ENCODE results near the gene SCG2.
"Not testable (repeated sequence)": the region's sequence is repeated elsewhere in the genome, so short reads cannot be mapped to it uniquely, and the experiment has no call there.

SCG2 gene

DNA sequence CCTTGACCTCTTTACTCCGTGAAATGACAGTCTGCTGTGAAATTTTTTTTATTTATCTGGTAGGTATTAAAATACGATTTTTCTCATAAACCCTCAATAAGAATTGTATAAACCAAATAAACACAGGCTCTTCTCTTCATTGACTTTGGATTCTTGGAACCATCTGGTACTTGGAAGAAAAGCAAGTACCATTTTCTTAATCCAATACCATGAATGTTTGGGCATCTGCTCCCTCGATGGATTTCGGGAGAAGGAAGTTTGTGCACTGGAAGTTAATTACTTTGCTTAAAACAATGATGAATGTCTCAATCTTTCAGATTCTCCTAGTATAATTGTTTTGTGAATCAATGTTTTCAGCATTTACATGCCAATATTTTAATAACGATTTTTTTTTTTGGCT, 5.3 kb upstream of the SCG2 start:
- no peak for DNase-seq

DNA sequence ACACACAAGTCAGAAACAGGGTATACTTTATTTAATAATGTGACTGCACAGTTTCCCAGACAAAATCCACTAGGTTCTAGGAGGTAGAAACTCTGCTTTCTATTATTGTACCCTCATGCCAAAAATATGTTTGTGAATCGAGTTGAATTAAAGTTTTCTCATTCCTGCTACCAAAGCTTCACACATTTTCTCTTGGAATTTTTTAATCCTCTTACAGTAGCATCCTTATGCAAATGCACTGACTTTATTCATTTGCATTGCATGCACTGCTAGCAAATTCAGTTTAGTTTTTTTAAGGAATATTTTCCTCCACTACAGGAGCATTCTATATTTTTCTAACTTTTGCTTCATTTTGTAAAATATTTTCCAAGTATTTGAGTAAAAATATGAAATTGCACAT, 4.8 kb upstream of the SCG2 start:
- no peak for DNase-seq

DNA sequence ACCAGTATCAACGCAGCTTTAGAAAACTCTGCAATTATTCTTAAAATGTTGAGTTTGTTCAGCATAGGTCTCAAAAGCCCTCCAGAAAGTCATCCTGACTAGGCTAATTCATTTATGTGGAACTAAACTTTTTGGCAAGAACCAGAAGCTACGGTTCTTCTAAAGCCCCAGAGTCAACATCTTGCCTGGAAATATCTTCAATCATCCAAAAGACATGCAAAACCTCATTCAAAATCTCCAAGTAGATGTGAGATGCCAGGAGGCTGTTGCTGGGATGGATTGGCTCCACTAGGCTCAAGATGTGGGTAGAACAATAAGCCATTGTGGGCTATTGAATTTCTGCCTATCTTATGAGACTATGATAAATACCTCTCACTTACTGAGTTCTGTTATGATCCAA, 2.1 kb upstream of the SCG2 start:
- DNase-seq: no peak

DNA sequence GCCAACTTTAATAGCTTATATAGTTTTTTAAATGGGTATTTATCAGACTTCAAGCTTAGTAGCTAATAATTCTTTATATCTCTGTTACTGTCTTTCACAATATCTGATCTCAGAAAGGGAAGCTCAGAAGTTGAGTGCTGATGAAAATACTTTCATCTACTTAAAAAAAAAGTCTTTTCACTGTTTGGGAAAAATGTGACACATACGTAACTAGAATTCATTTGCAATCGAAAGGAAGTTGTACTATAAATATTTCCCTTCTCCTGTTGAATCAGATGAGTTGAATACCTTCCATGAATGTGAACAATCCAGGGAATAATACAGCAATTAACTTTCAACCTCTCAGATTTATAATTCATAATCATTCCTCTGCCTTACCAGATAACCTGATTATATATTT, 811 bp upstream of the SCG2 start:
- no peak for DNase-seq

DNA sequence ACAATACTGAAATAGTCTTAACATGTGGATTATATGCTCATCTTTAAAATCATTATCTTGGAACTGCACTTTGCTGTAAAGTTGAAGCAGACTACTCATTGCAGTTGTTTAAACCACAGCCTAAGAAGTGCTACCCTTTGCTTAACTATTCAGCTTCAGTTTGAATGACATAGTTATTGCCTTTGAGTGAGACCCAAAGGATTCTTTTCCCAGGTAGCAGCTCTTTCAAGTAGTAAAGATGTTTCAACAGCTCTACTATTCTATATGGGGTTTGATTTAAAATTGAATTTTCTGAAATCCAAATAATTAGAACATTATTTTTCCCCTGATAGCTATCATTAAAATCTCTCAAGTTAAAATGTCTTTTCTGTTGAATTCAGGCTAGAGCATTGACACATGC, 1.1 kb downstream of the SCG2 start:
- DNase-seq: no peak

DNA sequence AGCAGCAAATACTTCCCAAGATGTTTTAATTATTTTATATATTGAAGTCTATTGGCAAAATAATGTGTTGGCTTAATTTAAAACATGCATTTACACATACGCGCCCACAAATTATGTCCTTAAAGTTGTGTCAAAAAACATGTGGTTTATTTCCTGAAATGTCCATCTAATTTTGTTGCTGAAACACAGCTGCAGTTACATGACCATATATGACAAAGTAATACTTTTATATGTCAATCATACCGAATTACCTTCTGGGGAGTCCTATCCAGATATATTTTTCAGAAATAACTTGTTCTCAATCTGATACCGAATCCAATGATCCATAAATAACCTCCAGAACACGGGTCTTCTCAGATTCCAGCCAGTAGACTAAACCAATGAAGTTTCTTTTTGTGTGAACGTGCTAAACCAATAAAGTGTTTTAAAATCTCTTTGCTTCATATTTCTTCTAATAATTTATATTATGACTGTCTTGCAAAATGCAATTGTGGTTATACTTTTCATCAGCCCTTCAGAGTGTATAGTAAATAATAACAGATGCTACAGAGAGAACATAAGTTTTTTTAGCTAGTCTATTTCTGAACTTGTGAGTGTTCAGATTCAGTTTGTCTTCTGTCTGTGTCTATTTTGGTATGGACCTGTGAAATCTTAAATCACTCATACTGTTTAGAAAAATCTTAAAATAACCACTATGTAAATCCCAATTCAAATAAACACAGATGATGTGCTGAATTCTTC, 2.4 kb downstream of the SCG2 start:
- no peak for DNase-seq

DNA sequence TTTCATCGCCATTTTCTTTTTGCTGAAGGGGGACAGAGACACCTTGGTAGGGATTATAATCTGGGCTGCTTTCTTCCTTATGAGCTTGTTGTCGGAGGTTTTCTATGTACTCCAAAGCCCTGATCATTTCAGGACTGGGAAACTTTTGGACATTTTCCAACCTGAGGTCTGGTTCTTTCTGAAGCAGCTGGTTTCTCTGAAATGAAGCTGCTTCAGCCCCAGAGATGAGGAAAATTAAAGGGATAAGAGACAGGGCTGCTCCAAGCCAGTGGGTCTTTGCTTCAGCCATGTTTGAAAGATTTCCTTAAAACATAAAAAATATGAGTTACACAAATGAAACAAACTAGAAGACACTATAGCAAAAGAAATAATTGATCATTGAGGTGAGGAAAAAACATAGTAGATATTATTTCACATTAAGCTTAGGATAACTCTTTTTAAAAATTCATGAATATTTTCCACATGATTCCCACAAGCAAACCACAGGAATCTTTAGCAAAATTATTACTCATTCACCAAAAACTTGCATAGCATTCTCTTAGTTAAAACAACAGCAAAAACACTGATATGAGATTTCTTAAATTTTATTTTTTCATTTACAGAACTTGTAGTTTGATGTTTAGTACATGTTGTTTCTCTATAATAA, 3.0 kb downstream of the SCG2 start:
- DNase-seq: no peak

DNA sequence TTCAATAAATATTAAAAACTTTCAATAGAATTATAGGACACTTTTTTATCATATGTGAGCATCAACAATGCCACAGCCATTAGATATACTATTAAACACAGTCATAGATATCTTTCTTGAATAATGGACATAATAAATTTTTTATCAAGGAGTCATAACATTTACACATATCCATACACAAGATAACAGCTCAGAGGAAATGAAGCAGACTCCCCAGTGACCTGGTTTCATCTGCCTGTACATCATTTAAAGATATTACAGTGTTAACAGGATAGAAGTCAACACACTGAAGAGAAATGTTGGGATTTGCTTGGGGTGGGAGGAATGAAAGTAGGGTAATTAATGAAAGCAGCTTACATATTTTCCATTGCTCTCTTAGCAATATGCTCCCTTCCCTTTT, 5.1 kb downstream of the SCG2 start:
- DNase-seq: no peak

DNA sequence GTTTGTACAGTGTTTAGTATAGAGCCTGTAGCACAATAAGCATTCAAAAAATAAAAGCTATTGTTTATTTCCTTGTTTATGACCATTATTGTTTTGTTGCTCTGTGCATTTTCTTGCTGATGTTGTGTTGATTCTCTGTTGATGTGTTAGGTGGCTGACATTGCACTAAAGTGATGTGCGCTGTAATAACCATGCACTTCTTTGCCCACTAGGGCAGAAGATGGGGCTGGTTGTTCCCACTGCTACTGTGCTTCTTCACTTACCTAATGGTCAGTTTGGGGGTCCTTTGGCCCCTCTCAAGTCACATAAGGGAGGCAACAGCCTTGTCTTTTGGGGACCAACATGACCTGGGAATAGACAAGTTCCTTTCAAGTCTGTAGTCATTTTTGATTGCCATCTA, 6.0 kb downstream of the SCG2 start:
- DNase-seq: no peak

DNA sequence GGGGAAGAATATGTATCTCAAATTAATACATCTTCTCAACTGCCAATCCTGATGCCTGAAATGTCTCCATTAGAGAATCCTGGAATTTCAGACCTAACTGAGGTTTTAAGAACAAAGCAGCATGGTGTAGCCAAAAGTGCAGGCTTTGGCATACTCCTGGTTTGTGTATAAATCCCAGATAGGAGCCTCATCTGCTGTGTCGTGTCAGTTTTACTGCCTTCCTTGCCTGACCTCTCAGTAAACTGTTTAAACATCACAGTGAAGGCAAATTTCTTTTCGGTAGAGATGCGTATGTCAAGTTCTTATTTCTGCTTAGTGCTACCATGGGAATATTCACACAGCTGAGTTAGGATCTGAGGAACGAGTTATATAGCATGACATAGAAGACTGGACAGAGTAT, 7.3 kb downstream of the SCG2 start:
- DNase-seq: no peak

DNA sequence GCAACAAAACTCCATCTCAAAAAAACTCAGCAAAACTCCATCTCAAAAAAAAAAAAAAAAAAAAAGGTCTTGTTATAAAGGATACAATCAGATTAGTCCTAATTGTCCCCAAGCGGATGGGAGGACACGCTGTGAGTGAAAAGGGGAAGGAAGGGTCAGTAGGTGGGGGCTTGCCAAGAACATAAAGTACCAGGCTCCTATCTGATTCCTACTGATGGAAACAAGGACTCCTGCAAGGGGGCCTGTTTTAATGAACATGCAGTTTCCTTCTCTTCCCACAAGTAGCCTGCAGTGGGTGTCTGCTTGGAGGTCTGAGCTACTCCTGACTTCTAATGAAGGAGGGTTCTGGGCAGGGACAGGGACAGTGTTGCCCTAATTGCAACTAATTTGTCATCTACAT, 7.9 kb downstream of the SCG2 start:
- DNase-seq: no peak

DNA sequence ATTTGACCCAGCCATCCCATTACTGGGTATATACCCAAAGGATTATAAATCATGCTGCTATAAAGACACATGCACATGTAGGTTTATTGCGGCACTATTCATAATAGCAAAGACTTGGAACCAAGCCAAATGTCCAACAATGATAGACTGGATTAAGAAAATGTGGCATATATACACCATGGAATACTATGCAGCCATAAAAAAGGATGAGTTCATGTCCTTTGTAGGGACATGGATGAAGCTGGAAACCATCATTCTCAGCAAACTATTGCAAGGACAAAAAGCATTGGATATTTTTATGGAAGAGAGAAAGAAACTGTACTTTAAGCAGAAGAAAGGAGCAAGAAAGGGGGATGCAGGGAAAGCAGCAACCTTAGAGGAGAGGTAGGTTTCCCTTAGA, 9.5 kb downstream of the SCG2 start:
- DNase-seq: not testable (repeated sequence)

DNA sequence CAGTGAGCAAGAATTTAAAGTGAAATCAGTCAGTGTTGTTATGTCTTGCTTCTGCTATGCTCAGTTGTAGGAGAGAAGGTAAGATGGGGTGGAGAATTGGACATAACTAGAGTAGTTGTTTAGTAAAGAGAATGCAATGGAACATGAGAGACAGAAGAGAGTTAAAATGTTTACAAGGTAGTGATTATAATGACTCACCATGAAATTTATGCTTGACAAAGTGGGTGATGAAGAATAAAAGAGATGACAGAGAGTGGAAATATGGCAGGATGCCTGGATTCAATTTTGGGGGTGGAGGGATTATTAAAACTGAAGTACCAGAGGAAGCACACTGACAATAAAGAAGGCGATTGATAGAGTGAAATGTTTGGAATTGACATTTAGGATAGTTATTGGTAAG, 10.6 kb downstream of the SCG2 start:
- DNase-seq: no peak

DNA sequence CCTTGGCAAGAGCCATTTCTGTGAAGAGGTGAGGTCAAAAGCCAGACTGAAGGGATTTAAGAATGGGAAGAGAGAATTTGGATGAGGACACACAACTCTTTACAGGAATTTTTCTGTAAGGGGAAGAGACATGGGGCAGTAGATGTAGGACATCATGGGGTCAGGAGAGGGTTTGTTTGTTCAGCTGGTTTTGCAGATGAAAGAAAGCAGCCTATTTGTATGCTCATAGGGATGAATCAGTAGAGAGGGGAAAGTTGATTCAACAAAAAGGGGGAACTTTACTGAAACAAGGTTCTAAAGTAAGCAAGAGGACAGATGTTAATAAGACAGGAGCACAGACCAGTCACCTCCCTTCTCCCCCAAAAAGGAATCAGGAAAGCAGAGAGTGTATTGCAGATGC, 11.2 kb downstream of the SCG2 start:
- no peak for DNase-seq

DNA sequence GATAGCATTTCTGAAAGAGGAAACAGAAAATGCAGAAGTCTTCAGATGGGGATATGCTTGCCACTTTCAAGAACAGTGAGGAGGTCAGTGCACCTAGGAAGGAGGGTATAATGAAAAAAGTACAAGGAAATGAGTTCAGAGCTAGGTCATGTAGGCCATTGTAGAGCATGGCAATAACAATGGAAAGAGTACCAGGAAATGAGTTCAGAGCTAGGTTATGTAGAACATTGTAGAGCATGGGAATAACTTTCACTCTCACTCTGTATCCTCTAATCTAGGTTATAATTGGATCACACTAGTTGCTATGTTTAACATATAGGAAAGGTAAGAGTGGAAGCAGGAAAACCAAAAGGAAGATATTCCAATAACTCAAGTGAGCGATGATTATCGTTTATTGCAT, 12.3 kb downstream of the SCG2 start:
- DNase-seq: no peak

DNA sequence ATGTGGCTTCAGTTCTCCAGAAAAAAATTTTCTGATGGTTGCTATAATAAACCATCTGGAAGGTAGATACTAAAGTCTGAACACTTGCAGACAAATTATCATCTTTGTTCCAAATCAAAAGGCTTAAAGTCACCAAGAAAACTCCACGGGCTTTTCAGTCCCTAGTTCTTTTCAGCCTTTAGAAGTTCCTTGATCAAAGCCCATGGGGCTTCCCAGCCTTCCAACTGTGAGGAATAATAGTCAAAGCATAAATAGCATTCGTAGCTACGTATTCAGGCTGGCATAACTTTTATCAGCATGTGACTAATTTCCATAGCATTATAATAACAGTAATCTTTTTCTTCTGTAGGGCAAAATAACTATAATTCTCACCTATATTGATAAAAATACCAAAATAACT, 13.9 kb downstream of the SCG2 start:
- no peak for DNase-seq

DNA sequence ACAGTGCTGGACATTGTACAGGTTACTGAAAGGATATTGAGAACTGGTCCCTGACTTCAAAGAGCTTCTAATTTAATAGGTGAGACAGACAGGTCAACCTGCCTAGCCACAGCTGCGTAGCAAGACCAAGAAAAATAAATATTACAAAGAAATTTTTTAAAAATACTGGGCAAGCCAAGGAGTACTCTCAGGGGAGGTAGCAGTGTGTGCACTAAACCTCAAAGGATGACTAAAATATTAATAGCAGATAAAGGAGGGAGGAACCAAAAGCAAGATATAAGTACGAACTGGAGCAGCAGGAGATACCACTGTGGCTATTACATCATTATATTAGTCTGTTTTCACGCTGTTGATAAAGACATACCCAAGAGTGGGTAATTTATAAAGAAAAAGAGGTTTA, 14.9 kb downstream of the SCG2 start:
- DNase-seq: no peak

DNA sequence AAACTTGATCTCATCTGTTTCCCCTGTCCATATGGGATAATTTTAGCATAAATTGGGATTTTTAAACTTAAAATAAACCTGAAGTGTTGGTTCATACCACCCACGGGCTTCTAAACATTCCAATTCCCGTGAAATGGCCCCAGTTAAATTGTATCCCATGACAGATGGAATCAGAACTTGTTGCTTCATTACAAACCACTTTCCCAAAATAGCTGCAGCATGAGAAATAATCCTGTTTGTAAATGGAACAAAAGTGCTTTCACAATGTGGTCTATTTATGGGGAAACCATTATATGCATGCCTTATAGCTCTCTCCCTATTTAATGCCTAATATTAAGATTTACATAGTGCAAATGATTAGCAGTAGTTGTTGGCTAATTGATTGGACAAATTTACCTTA, 15.9 kb downstream of the SCG2 start:
- no peak for DNase-seq

DNA sequence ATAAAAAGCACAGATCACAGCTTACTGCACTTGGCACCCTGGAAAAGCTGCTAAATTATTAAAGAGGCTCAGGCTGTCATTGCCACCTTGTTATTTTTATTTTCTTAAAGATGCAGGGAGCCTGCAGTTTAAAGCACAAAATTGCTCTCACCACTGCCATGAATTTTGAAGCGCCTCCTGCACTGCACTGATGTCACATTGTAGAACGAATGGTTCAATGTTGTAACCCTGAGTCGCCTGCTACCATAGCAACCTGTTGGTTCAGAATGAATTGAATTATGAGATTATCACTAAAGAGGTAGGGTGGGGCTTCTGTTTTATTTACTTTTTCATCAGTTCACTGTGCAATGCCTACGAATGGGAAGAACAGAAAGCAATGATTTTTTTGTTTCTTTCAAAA, 16.5 kb downstream of the SCG2 start:
- DNase-seq: no peak

DNA sequence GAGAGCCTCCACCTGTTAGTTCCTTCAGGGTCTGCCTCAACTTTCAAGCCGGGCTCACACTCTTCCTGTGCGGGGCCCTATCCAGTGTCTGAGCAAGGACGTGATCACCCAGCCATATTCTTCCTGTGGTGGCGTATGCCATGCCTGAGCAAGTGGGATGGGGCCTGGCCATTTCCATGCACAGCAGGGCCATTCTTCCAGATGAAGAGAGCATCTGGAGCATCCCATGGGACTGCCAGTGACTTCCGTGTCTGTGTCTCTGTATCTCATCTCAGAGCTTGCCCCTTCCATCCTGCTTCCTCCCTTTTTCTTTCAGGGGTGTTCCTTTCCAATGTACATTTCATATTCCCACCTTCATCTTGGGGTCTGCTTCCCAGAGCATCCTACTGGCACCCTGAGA, 20.2 kb downstream of the SCG2 start:
- DNase-seq: no peak

DNA sequence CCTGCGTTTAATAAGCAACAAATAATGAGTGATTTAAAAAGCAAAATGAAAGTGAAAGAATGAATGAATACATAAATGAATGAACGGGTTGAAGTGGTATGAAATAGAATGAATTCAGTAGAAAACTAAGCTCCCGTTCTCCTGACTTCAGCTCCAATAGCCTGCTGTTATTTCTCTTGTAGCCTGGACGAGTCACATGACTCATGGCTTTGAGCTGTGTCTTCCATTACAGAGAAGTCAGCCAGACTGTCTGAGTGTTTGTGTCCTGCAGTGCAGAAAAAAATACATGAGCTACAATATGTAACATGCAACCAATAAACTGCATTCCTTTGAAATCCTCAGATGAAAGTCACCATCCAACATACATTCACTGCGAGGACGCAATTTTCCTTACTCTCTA, 21.2 kb downstream of the SCG2 start:
- DNase-seq: no peak

DNA sequence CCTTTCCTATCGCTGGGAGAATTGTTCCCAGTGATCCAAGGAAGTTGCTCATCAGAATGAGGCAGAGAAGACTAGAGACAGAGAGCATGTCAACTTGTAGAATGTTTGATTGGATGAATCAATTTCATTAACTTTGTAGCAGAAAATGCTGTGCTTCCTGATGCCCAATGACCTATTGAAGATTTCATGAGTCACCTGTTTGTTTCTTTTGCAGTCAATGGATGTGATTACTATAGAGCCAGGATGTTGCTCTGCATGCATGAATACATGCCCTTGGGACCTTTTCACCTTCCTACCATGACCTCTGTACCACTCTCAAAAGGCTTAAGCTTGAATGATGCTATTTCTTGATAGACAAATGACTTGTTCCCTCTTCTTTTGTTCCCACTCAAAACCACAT, 23.3 kb downstream of the SCG2 start:
- DNase-seq: no peak

DNA sequence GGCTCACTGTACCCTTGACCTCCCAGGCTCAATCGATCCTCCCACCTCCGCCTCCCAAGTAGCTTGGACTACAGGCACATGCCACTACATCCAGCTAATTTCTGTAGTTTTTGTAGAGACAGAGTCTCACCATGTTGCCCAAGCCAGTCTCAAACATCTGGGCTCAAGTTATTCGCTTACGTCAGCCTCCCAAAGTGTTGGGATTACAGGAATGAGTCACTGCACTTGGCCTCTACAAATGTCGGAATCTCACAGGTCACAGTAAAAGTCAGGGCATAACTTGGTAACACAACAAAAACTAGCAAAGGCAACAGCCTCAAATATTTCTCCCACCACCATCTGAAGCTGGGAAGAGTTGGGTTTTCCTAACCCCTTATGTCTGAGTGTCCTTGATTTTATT, 25.3 kb downstream of the SCG2 start:
- no peak for DNase-seq

DNA sequence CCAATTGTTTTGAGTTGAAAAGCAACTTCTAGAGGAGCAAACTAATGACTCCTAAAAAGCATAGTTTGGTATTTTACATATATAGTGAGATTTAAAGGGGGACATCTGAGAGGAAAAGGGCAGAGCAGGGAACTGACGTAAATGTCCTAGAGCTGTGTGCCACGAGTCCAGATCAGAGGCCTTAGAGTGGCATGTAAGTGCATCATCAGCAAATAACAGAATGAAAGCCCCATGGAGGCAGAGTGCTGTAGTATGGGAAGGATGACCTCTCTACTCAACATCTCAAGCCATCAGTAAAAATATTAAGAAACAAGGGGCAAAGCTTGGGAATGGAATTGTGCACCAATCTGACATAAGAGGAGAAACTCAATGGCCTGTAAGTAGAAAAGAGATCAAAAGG, 31.4 kb downstream of the SCG2 start:
- no peak for DNase-seq

DNA sequence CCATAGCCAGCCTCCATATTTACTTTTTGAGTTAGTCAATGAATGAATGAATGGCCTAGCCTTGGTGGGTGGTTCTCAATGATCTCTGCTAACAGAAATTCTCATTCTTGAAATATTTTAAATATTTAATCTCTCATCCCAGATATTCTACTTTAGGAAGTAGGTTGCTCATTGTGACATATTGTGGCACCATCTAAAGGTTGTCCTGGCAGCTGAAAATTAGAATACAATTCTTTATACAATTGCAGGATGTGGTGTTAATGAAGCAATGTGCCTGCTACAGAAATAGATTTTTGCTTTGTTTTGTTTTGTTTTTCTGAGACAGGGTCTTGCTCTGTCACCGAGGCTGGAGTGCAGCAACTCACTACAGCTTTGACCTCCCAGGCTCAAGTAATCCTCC, 35.8 kb downstream of the SCG2 start:
- DNase-seq: no peak
